GM11168 (cell line): ENCODE data around the gene KIF26B.
"Not testable (repeated sequence)": the region's sequence is repeated elsewhere in the genome, so short reads cannot be mapped to it uniquely, and the experiment has no call there.

ENCODE experiments used
- in situ Hi-C: fragments of 300-500 bp; cut with MboI; formaldehyde crosslinking; loops from one replicate; pipeline ENCODE4 v1.12.0; 2022; ENCODE audit warnings: low sequenced_read_pairs; ENCODE audit not compliant: unreplicated experiment

KIF26B gene

GRCh38 chr1:245130281-245131025 lies 24.3 kb upstream of the KIF26B start:
- in situ Hi-C loops = not testable (repeated sequence)

DNA sequence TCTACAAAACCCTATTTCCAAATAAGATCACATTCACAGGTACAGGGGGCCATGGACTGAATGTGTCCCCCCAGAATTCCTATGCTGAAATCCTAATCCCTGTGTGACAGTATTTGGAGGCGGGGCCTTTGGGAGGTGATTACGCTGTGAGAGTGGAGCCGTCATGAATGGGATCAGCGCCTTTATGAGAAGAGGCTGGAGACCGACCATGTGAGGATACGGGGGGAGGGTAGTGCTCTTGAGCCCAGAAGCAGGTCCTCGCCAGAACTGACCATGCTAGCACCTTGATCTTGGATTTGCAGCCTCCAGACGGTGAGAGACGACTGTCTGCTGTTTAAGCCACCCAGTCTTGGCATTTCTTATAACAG lies 23.8 kb upstream of the KIF26B start:
- in situ Hi-C loops = no loop called here

DNA sequence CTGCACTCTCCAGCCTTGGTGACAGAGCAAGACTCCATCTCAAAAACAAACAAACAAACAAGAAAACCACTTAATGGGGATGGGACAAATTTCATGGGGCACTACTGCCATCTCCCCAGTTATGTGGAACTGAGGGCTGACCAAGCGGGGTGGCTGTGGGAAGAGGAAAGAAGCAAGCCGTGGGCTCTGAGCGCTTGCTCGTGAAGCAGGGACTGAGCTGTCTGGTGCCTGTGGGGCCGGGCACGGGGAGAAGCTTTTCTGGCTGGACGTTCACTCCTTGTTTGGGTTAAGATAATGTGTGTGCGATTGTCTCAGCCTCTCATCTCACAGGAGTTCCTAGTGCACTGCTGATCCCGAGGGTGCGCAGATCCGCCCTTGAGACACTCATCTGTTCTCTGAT lies 22.0 kb upstream of the KIF26B start:
- in situ Hi-C loops = no loop called here

DNA sequence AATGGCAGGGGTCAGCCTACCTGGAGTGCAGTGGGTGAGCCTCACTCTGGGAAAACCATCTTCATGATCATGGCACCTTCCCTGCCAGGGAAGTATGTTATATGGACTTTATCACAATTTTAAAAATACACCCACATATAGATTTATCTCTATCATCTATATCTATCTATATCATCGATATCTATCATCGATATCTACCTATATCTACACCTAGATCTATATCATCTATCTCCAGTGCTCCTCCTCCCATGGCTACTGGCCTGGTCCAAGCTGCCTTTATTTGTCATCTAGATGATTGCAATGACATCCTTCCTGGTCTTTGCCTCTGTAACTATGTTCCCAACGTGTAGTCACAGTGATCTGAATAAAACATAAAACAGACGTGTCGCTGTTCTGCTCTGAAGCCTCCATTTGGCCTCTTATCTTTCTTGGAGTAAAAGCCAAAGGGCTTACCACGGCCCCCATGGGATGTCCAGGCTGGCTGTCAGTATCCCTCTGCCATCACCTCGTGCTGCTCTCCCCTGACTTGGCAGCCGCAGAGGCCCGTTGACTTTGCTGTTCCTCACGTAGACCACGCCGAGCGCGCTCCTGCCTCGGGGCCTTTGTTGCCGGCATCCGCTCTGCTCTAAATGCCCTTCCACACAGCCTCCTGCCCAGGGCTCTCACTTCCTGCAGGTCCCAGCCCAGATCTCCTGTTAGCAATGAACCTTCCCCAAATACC lies 20.6 kb upstream of the KIF26B start:
- in situ Hi-C loops = no loop called here

GRCh38 chr1:245142171-245142798 lies 12.5 kb upstream of the KIF26B start:
- in situ Hi-C loops = no loop called here

DNA sequence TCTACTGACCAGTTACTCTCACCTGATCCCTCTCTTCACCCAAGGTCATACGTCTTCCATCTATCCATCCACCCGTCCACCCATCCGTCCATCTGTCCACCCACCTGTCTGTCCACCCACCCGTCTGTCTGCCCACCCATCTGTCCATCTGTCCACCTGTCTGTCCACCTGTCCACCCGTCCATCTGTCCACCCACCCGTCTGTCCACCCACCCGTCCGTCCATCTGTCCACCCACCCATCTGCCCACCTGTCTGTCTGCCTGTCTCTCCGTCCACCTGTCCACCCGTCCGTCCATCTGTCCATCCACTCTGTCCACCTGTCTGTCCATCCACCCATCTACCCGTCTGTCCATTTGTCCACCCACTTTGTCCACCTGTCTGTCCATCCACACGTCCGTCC lies 11.8 kb upstream of the KIF26B start:
- in situ Hi-C loops = no loop called here

DNA sequence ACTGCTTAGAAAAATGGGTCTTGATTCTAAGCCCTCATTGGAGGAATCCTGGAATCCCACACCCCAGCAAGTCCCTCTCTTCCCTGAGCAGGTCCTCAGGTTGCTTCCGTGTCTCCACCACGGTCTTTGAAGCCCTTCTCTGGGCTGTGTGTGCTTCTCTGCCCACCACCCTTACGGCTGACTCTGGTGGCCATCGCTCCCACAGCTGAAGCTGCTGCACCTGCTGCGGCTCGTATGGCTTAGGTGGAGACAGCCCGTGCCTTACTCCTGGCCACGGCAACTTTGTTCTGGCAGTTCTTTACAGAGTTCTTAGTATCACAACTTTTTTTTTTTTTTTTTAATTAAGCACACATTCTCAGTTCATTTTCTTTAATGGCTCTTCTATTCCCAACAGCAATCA lies 10.9 kb upstream of the KIF26B start:
- in situ Hi-C loops = no loop called here

DNA sequence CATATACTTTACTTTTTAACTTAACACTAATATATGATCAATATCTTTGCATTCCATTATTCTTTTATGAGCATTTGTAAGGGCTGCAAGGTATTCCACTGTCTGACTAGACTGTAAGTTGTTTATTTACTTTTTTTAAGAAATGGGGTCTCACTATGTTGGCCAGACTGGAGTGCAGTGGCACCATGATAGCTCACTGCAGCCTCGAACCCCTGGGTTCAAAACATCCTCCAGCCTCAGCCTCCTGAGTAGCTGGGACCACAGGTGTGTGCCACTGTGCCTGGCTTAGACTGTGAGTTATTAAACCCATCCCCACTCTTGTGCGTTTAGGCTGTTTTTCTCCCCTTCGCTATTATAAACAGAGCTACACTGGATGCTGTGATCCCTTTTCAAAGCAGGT lies 6.7 kb upstream of the KIF26B start:
- in situ Hi-C loops = no loop called here

GRCh38 chr1:245148861-245149260 lies 5.9 kb upstream of the KIF26B start:
- in situ Hi-C loops = no loop called here

GRCh38 chr1:245153081-245153551 lies 1.7 kb upstream of the KIF26B start:
- in situ Hi-C loops = loop anchor here (5.0 to 25.0 kb wide), 3 partner anchors 234 to 1309 kb away; no protein-coding TSS in a partner anchor

- in situ Hi-C loops = loop anchor here (5.0 to 25.0 kb wide), 3 partner anchors 234 to 1309 kb away; no protein-coding TSS in a partner anchor
Observed at GRCh38 chr1:245153552-245154428, 995 bp upstream of the KIF26B start.

DNA sequence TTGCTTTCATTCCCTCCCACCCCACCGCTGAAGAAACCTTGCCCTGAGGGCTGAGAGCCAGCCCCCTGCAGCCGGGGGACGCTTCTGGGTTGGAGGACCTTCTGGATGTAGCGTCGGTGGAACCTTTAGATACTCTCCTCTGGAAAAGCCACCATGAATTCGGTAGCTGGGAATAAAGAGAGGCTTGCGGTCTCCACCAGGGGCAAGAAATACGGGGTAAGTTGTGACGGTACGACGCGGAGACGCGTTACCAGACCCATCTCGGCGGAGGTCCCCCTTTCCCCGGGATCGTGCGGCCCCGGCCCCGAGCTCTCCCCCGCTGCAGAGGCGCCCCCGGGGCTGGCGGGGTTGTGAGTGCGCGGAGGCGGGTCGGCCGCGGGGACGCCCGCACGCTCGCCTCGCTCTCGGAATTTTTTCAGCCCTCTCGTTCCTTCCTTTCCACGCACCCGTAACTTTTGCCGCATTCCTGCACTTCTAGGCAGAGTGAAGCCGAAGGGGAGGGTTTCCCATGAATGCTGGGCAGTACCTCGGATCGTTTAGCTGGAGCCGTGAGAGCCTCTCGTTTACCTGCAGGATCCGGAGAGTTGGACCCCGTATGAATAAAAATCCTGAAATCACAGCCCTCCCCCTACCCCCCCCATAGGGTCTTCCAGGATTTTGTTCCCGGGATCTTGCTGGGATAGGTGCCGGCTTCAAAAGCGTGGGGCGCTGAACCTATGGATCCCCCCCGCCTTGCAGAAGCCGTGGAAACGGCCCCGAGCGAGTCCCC lies 671 bp downstream of the KIF26B start:
- in situ Hi-C loops = loop anchor here (25.0 kb wide), 2 partner anchors 232 to 1307 kb away; no protein-coding TSS in a partner anchor

DNA sequence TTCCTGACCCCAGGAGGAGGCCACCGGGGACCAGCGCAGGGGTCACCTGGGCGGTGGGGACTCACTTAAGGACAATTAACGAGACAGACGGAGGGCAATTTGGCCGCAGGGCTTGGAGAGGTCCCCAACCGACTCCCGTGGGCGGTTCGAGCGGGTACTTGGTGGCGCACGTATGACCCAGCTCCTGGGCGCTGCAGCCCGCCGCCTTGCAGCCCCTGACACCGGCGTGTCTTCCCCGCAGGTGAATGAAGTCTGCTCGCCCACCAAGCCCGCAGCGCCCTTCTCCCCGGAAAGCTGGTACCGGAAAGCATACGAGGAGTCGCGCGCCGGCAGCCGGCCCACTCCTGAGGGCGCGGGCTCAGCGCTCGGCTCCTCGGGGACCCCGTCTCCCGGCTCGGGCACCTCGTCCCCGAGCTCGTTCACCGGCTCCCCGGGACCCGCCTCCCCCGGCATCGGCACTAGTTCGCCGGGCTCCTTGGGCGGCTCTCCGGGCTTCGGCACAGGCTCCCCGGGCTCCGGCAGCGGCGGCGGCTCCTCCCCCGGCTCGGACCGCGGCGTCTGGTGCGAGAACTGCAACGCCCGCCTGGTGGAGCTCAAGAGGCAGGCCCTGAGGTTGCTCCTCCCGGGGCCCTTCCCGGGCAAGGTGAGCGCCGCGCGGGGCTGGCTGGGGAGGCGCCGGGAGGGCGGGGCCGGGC lies 1.4 kb downstream of the KIF26B start:
- in situ Hi-C loops = loop anchor here (25.0 kb wide), 2 partner anchors 231 to 1306 kb away; no protein-coding TSS in a partner anchor

DNA sequence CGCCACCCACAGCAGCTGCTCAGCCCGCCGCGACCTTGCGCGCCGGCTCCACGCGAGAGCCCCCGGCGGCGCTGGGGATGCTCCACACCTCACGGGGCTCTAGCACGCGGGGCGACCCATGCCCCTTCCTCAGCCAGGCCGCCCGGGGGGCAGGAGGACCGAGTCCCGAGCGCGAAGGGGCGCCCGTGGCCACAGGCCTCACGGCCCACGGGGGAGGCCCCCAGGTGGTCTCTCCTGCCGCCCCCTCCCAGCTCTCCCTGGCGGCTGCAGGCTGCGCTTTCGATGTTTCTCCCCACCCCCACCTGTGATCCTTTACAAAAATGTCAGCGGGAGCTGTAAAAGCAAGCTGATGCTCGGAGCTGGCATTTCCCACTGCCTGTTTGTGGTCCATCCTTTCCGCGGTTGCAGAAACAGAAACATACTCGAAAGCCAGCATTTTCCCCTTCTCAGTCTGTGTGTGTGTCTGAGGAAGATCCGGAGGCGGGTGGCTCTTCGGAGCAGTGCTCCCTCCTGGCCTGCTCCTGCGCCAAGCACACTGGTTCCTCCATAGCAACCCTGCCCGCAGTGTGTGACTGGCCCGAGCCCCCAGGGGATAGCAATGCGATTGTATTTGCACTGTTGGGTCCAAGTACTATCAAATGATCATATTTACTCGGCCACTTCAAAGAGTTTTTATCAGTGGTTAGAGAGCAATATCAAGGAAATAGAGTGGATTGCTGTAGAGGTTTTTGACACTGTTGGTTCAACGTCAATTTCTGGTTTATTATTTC lies 2.1 kb downstream of the KIF26B start:
- in situ Hi-C loops = loop anchor here (25.0 kb wide), 2 partner anchors 230 to 1305 kb away; no protein-coding TSS in a partner anchor

GRCh38 chr1:245158913-245159312 lies 4.1 kb downstream of the KIF26B start:
- in situ Hi-C loops = loop anchor here (25.0 kb wide), 2 partner anchors 228 to 1303 kb away; no protein-coding TSS in a partner anchor

- in situ Hi-C loops = loop anchor here (25.0 kb wide), 2 partner anchors 227 to 1302 kb away; no protein-coding TSS in a partner anchor
Observed at GRCh38 chr1:245160288-245160687, 5.5 kb downstream of the KIF26B start.

- in situ Hi-C loops = loop anchor here (25.0 kb wide), 2 partner anchors 226 to 1301 kb away; no protein-coding TSS in a partner anchor
Observed at GRCh38 chr1:245160741-245161400, 6.1 kb downstream of the KIF26B start.
